ENCODE data around the gene FAM53B. TPM values are rescaled to one million over a fixed set of nuclear protein-coding genes. Genes with fewer than 3 reads are reported as not detected.

FAM53B gene
- total RNA-seq, 4 donors from 2014 or later: 21.9 to 42.6 (median 32.2) TPM

GRCh38 chr10:124701881-124702656 lies 42.1 kb downstream of the FAM53B start:
- no peak for TF ChIP-seq CTCF (IDR thresholded peaks at IDR 0.05)
- DNase-seq (ENCODE audit: low spot score) (no peak), ATAC-seq (ENCODE audit: low FRiP score) (no peak)

- ATAC-seq (ENCODE audit: low FRiP score): peak; percentile 68
- peak; percentile 41 for DNase-seq (ENCODE audit: low spot score)
- TF ChIP-seq CTCF (IDR thresholded peaks at IDR 0.05): no peak
Measured at GRCh38 chr10:124701435-124701834, 42.7 kb downstream of the FAM53B start.

- DNase-seq (ENCODE audit: low spot score) (no peak), ATAC-seq (ENCODE audit: low FRiP score) (no peak)
- TF ChIP-seq CTCF (IDR thresholded peaks at IDR 0.05): no peak
Measured at GRCh38 chr10:124701038-124701365, 43.2 kb downstream of the FAM53B start.

- no peak for TF ChIP-seq CTCF (IDR thresholded peaks at IDR 0.05)
- DNase-seq (ENCODE audit: low spot score) (no peak), ATAC-seq (ENCODE audit: low FRiP score) (no peak)
Measured at GRCh38 chr10:124700293-124701037, 43.7 kb downstream of the FAM53B start.

- ATAC-seq (ENCODE audit: low FRiP score): no peak
Measured at GRCh38 chr10:124699471-124700292, 44.5 kb downstream of the FAM53B start.

More at GRCh38 chr10:124699471-124700292, 44.5 kb downstream of the FAM53B start:
- no peak for TF ChIP-seq CTCF (IDR thresholded peaks at IDR 0.05)
- no peak for DNase-seq (ENCODE audit: low spot score)

Measured in omental fat pad (tissue), 4 donors.